GM18519 (cell line): ENCODE data around the gene CPA1.

Experiments
- ATAC-seq: cut with Tn5 transposase; IDR thresholded peaks from one replicate; pipeline ENCODE4 v1.9.1; 2021; ENCODE audit warnings: mild to moderate bottlenecking, moderate library complexity; ENCODE audit not compliant: unreplicated experiment, low FRiP score

CPA1 gene

DNA sequence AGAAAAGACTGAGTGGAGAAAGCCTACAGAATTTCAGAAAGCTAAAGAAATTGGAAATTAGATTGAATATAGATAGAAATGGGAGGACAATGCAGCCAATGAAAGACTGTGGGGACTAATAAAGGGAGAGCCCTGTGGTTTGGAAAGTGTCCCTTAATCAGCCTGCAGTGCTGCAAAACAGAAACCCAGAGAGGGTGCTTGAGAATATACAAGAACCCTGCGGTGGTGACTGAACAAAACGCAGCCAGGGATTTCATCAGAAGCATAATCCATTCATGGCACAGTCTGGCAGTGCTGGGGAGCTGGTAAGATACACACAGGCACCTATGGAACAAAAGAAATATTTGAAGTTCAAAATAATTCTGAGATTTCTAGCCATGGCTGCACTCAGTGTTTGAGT lies 41.4 kb downstream of the CPA1 start:
- no peak for ATAC-seq

DNA sequence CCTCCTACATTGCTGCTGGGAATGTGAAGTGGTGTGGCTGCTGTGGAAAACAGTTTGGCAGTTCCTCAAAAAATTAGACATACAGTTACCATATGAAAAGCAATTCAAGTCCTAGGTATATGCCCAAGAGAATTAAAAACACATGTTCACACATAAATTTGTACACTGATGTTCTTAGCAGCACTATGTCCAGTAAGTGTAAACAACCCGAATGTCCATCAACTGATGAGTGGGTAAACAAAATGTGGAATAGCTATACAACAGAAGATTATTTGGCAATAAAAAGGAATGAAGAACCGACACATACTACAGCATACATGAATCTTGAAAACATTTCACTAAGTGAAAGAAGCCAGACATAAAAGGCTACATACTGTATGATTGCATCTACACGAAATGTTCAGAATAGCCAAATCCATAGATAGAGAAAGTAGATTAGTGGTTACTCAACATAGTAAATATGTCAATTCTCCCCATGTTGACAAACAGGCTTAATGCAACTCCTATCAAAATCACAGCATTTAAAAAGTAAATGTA lies 43.3 kb downstream of the CPA1 start:
- ATAC-seq: no peak

DNA sequence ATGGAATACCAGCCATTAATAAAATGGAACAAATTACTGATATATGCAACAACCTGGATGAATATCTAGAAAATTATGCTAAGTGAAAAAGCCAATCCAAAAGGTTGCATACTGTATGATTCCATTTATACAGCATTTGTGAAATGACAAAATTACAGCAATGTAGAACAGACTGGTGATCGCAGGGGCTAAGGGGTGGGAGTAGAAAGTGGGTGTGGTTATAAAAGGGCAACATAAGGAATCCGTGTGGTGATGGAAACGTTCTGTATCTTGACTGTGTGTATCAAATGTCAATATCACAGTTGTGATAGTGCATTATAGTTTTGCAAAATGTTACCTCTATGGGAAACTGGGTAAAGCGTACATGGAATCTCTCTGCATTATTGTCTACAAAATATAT lies 45.5 kb downstream of the CPA1 start:
- no peak for ATAC-seq

DNA sequence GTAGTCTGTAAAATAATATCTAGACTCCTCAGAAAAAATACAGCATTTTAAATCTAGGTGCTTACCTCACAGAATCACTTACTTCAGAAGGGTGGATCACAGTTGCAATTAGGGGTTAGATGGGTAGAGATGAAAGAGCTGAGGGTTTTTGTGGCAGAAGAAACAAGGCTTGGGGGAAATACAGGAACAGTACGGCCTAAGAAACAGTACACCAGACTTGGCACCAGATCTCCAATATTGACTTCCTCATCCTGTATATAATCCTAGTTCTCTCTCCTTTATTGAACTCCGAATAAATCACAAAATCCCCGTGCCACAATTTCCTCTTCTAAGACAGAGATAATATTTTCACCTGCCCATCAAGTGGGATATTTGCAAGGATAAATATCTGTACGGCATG lies 46.3 kb downstream of the CPA1 start:
- ATAC-seq: no peak

DNA sequence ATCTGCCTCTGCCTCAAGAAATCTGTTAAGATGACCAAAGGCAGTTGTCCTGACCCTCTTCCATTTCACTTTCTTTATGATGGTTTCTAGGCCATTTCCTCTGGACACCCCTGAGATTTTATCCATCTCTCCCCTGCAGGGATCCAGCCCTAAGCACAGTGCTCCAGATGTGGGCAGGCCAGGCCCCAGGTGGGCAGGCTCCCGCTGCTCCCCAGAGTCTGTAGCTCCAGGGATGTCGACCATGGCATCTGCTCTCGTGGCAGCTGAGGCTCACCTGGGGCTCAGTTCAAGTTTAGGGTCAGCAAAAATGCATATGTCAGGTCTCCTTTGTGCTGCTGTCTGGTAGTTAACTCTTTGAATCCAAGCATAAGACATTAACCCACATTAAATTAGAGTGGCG lies 48.7 kb downstream of the CPA1 start:
- no peak for ATAC-seq

DNA sequence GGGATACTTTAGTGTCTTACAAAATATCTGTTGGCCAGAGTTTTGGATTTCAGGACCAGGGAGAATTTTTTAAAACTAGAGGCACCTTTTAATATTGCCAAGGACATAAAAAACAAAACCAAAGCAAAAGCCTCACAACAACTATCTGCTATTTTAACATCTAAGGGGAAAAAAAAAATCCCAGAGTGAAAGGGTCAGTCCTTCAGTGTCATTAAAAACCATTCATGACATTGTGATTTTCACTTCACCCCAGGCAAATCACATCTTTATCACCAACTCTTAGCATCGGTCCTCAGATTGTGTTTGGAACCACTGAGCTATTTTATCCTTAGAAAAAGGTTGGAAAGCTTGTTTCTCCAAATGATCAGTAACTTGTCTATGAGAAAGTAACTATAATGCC lies 49.8 kb downstream of the CPA1 start:
- ATAC-seq: no peak

DNA sequence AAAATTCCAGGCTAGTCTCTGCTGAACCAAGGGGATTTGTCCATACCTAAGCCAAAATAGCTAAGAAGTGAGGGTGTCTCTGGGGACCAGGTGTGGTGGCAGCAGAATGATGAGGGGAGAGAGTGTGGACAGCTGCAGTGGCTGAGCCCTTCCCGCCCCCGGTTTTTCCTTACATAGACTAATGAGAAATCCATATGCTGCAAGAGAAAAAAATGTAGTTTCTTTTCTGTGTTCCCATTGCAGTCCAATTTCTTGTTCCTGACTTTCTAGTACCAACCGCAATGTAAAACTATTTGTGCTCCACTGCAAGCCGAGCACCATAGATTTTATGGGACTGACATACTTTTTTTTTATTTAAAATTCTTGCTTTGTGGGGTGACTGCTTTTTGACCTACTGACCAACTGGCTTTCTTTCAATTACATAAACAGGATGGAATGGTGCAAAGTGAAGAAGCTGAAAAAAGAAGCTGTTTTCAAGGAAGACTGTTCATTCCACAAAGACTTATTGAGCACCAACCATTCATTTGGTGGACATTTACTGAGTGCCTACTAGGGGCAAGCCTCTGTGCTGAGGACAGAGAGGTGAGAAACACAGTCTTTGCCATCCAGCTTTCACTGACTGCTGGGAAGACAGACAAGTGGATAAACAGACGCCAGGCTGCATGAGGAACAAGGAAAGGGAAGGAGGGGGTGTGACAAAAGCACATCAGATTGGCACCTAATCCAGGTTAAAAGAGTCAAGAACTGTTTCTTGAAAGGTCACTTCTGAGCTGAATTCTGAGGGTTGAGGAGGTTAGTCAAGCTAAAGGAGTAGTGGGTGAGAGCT lies 50.8 kb downstream of the CPA1 start:
- no peak for ATAC-seq

DNA sequence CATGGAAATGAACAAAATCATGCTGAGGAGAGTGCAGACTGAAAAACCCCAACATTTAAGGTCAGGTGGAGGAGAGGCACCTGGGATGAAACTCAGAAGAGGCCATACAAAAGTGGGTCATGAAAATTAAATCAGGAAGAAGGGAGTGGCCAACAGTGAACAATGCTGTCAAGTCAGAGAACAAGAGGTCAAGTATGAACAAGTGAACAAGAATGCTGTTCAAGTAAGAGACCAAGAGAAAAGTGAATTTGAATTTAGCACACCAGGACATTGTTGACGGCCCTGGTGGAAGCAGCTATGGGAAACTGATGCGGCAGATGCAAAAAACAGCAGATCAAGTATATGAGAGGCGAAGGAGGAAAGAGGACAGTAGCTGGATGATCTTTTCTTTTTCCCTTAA lies 52.6 kb downstream of the CPA1 start:
- no peak for ATAC-seq

DNA sequence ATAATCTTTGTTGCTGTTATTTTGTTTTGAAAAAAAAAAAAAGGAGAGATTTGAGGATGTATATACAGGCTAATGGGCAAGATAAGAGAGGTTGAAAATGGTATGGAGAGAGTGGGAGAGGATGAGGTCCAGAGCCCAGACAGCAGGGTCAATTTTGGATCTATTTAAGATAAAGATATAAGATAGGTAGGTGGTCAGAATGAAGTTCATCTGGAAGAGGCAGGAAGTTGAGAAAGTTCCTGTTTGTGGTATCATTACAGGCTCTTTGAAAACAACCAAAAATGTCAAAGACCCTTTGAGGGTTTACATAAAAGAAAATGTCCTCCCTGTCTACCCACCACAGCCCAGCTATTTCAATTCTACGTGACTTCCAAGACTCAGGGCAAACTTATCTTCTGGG lies 53.0 kb downstream of the CPA1 start:
- no peak for ATAC-seq

DNA sequence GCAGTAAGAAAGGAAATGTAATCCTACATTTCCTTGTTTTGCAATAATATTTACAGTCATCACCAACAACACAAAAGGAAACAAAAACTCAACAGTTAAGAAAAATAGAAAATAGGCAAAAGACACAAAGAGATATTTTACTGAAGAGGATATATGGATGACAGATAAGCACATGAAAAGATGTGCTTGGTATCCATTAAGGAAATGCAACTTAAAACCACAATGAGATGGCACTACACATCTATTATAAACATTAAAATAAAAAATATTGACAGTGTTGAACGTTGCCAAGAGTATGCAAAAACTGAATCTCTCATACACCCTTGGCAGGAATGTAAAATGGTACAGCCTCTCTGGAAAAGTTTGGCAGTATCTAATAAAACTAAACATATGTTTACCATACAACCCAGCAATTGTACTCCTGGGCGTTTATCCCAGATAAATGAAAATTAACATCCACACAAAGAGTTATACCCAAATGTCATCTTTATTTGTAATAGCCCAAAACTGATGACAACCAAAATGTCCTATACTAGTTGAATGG lies 55.1 kb downstream of the CPA1 start:
- no peak for ATAC-seq

DNA sequence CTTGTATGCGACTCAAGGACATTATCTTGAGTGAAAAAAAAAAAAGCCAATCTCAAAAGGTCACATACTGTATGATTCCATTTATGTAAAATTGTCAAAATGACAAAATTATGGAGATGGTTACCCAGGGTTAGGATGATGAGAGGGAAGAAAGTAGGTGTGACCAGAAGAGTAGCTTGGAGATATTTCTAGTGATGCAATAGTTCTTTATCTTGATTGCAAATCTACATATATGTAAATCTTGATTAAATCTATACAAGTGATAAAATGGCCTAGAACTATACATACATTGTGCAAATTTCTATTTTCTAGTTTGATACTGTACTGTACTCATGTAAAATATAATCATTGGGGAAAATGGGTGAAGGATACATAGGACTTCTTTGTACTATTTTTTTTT lies 56.0 kb downstream of the CPA1 start:
- ATAC-seq: no peak
